ENCODE measurements around the gene RMI2.
A peak's percentile ranks its signal among the peaks of the same experiment; 100 is the strongest.

The RMI2 gene

GRCh38 chr16:11386791-11387546 is 41.7 kb downstream of the RMI2 start:
- no peak for DNase-seq

DNA sequence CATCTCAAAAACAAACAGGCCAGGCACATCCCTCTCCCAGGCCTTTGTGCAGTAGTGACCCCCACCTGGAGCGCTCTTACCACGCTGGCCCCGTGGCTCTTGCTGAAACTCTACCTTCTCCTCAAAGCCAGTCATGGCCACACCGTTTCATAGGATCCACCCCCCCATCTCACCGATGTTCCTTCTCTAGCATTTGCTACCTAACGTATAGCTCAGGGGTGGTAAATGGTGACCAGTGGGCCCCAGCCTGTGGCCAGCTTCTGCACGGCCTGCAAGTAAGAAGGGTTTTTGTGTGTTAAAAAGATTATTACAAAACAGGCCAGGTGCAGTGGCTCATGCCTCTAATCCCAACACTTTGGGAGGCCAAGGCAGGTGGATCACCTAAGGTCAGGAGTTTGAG is 43.8 kb downstream of the RMI2 start:
- no peak for DNase-seq

GRCh38 chr16:11389631-11390565 is 44.6 kb downstream of the RMI2 start:
- DNase-seq = no peak

DNA sequence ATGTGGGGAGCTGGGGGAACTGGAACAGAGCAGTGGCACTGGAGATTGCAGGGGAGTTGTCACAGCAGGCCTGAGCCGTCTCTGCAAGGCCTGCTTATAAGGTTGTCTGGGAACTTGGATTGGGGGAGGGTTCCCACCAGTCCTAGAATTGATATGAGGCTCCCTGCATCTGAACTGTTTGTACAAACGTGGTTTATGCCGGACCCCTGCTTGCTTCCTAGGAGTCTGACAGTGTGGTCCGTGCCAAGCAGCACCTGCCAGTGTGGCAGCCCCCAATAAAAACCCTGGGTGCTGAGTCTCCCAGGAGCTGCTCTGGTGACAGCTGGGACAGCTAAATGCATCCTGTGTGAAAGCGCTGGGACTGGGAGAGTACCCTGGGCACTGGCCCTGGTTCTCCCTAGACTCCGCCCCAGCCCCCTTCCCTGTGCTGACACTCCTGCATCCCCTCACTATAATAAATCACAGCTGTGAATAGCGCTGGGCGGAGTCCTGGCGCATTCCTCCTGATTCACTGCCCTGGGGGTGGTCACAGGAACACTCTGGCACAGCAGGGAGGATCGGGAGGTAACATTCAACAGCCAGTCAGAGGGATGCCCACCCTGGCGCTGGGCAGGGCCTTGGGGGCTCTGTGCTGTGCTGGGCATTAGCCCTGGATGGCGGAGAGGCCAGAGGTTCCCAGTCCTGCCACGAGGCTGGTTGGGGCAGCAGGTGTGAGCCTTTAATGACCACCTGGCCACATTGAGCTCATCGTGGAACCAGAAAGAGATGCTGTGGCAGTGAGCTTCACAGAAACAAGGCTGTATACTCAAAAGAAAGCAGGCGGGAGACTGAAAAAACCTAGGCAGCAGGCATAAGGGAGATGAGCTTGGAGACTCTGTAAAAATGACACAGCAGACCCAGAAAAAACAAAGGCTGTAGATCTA is 45.6 kb downstream of the RMI2 start:
- no peak for DNase-seq

DNA sequence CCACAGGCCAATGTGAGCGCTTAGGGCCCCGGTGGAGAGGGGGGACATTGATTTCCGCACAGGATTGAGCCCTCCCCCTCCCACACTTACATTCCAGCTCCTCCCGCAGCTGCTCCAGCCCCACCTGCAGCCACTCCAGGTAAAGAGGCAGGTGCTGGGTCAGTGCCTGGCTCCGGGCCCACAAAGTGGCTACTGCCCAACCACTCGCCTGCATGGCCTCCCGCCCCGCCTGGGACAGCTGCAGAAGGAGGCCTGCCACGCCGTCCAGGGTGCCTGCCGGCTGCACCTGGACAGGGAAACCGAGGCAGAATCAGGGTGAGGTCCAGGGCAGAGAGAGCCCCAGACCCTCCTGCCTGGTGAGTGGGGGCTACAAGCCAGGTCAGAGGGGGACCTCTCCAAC is 46.3 kb downstream of the RMI2 start:
- DNase-seq = no peak

GRCh38 chr16:11392041-11392581 is 46.9 kb downstream of the RMI2 start:
- no peak for DNase-seq

- no peak for DNase-seq
Measured at GRCh38 chr16:11393366-11393765, 48.1 kb downstream of the RMI2 start.

GRCh38 chr16:11393861-11394592 is 48.8 kb downstream of the RMI2 start:
- DNase-seq = no peak

DNA sequence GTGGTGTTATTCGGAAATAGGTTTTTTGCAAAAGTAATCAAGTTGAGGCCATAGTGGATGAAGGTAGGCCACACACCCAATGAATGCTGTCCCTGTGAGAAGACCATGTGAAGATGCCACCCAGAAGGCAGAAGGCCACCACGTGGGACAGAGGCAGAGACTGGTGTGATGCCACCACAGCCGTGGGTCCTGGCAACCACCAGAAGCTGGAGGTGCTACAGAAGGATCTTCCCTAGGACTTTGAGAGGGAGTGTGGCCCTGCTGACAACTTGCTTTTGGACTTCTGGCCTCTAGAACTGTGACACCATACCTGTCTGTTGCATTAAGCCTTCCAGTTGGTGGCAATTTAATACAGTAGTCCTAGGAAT is 49.3 kb downstream of the RMI2 start:
- DNase-seq = no peak

- DNase-seq = no peak
Measured at GRCh38 chr16:11395008-11395948, 50.0 kb downstream of the RMI2 start.

- no peak for DNase-seq
Measured at GRCh38 chr16:11395949-11396240, 50.6 kb downstream of the RMI2 start.

- DNase-seq = peak; percentile 57
Measured at GRCh38 chr16:11396241-11397048, 51.2 kb downstream of the RMI2 start.

GRCh38 chr16:11398136-11398535 is 52.9 kb downstream of the RMI2 start:
- no peak for DNase-seq

GRCh38 chr16:11398851-11399250 is 53.6 kb downstream of the RMI2 start:
- no peak for DNase-seq

DNA sequence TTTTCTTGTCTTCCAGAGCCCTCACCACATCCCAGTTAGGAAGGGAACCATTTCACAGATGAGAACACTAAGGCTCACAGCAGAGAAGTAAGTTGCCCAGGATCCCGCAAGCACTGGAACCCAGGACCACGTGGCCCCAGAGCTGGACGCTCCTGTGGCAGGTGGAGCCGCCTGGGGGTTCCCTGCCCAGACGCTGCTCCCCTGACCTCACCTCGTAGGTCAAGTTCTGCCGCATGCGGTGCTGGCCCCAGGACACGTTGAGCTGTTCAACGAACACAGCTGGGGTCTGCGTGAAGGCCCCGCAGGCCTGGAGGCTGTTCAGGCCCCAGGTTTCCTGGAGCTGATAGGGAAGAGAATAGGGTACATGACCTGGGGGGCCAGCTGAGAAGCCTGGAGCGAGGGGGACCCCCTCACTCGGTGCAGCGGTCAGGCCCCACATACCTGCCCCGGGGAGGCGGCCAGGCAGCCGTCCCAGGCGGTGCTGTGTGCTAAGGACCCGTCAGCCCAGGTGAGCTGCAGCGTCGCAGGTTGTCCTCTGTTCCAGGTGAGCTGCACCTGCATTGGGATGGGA is 54.1 kb downstream of the RMI2 start:
- no peak for DNase-seq

DNA sequence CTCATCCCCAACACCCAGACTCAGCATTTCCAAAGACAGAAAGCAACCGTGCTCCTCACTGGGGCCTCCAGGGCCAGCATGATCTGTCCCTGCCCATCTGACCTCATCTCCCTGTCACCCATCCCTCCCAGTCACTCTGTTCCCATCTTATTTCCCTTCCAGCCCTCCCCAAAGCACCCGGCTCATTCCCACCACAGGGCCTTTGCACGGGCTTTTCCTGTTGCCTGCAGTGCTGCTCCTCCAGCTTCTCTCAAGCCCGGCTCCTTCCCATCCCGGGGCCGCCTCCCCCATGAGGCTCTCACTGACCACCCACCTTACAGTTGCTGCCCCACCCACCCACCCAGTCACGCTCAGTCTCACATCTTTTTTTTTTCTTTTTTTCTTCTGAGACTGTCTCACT is 54.8 kb downstream of the RMI2 start:
- DNase-seq = no peak

Measured in effector CD4-positive, alpha-beta T cell (primary cell).